Activated CD4-positive, alpha-beta T cell treated with anti-CD3 and anti-CD28 coated beads, Interleukin-2, amount 10 ng/mL, durations not matched to agents 24 days and 14 days (primary cell): ENCODE results near the gene SND1. TPM values are rescaled to one million over a fixed set of nuclear protein-coding genes. Genes with fewer than 3 reads are reported as not detected.

Experiments
- DNase-seq: peaks from one replicate; pipeline ENCODE4 v3.0.0; 2022
- H3K27ac Mint-ChIP-seq: one replicate; pipeline ENCODE4 v1.8.0; 2022; ENCODE audit warnings: mild to moderate bottlenecking, mixed read lengths
- H3K27me3 Mint-ChIP-seq: one replicate; pipeline ENCODE4 v1.8.0; 2022; ENCODE audit warnings: mixed read lengths
- H3K36me3 Mint-ChIP-seq: one replicate; pipeline ENCODE4 v1.8.0; 2022; ENCODE audit warnings: low read depth, mild to moderate bottlenecking, mixed read lengths
- H3K4me1 Mint-ChIP-seq: one replicate; pipeline ENCODE4 v1.8.0; 2021; ENCODE audit warnings: mixed read lengths
- H3K4me3 Mint-ChIP-seq: one replicate; pipeline ENCODE4 v1.8.0; 2022; ENCODE audit warnings: mild to moderate bottlenecking, moderate library complexity, mixed read lengths
- H3K9me3 Mint-ChIP-seq: one replicate; pipeline ENCODE4 v1.8.0; 2021; ENCODE audit warnings: mixed read lengths
- intact Hi-C: fragments of 100-400 bp; cut with micrococcal nuclease; formaldehyde crosslinking; loops from one replicate; pipeline ENCODE4 v1.15.1; 2023
- total RNA-seq: library from RNA; stranded (reverse); gene quantifications from 2 replicates; pipeline ENCODE4 v1.2.3, GENCODE V29; 2022

Gene SND1
- total RNA-seq, 1 donor from 2014 or later, result 295 TPM

GRCh38 chr7:128078309-128078708 is 426.3 kb downstream of the SND1 start:
- Mint-ChIP-seq H3K9me3 (no peaks in the 10 kb centered on the region), H3K4me1 (no peaks in the 10 kb centered on the region), H3K27ac (no peak overlapping the region), H3K27me3 (no peaks in the 10 kb centered on the region), H3K4me3 (no peak overlapping the region), H3K36me3 (peaks cover 12% of the 10 kb centered on the region)
- intact Hi-C loops, result no loop called here
- no peak for DNase-seq

- intact Hi-C loops, result no loop called here
- no peak for DNase-seq
- no peaks in the 10 kb centered on the region for H3K9me3 Mint-ChIP-seq
- no peaks in the 10 kb centered on the region for H3K4me1 Mint-ChIP-seq
- no peak overlapping the region for H3K4me3 Mint-ChIP-seq
- no peaks in the 10 kb centered on the region for H3K27me3 Mint-ChIP-seq
- peaks cover 16% of the 10 kb centered on the region for H3K36me3 Mint-ChIP-seq
- no peak overlapping the region for H3K27ac Mint-ChIP-seq
Observed at GRCh38 chr7:128080169-128080568, 428.2 kb downstream of the SND1 start.

- no peaks in the 10 kb centered on the region for H3K27me3 Mint-ChIP-seq
- no peak for DNase-seq
- H3K36me3 Mint-ChIP-seq, result peaks cover 22% of the 10 kb centered on the region
- H3K4me3 Mint-ChIP-seq, result no peak overlapping the region
- H3K9me3 Mint-ChIP-seq, result no peaks in the 10 kb centered on the region
- no peaks in the 10 kb centered on the region for H3K4me1 Mint-ChIP-seq
- H3K27ac Mint-ChIP-seq, result no peak overlapping the region
- intact Hi-C loops, result no loop called here
Observed at GRCh38 chr7:128081351-128081750, 429.4 kb downstream of the SND1 start.

- no peaks in the 10 kb centered on the region for H3K9me3 Mint-ChIP-seq
- no peaks in the 10 kb centered on the region for H3K27me3 Mint-ChIP-seq
- no peak overlapping the region for H3K27ac Mint-ChIP-seq
- H3K4me1 Mint-ChIP-seq, result no peaks in the 10 kb centered on the region
- DNase-seq, result no peak
- intact Hi-C loops, result no loop called here
- H3K4me3 Mint-ChIP-seq, result no peak overlapping the region
- peaks cover 23% of the 10 kb centered on the region for H3K36me3 Mint-ChIP-seq
Observed at GRCh38 chr7:128081808-128082207, 429.8 kb downstream of the SND1 start.

- no peaks in the 10 kb centered on the region for H3K27me3 Mint-ChIP-seq
- no peak overlapping the region for H3K27ac Mint-ChIP-seq
- no peak overlapping the region for H3K4me3 Mint-ChIP-seq
- DNase-seq, result no peak
- H3K4me1 Mint-ChIP-seq, result no peaks in the 10 kb centered on the region
- H3K9me3 Mint-ChIP-seq, result no peaks in the 10 kb centered on the region
- intact Hi-C loops, result no loop called here
- peaks cover 29% of the 10 kb centered on the region for H3K36me3 Mint-ChIP-seq
Observed at GRCh38 chr7:128082431-128082830, 430.4 kb downstream of the SND1 start.

GRCh38 chr7:128084896-128085608 is 433.1 kb downstream of the SND1 start:
- intact Hi-C loops, result no loop called here
- H3K27me3 Mint-ChIP-seq, result no peaks in the 10 kb centered on the region
- DNase-seq, result no peak
- no peak overlapping the region for H3K4me3 Mint-ChIP-seq
- no peak overlapping the region for H3K27ac Mint-ChIP-seq
- peaks cover 40% of the 10 kb centered on the region for H3K36me3 Mint-ChIP-seq
- H3K9me3 Mint-ChIP-seq, result no peaks in the 10 kb centered on the region
- peaks cover 3% of the 10 kb centered on the region for H3K4me1 Mint-ChIP-seq

- Mint-ChIP-seq H3K9me3 (no peaks in the 10 kb centered on the region), H3K27me3 (no peaks in the 10 kb centered on the region), H3K4me3 (no peak overlapping the region), H3K27ac (no peak overlapping the region), H3K4me1 (peaks cover 3% of the 10 kb centered on the region), H3K36me3 (peaks cover 54% of the 10 kb centered on the region)
- intact Hi-C loops, result no loop called here
- DNase-seq, result no peak
Observed at GRCh38 chr7:128090492-128090891, 438.5 kb downstream of the SND1 start.

- DNase-seq, result no peak
- Mint-ChIP-seq H3K36me3 (peaks cover 56% of the 10 kb centered on the region), H3K9me3 (no peaks in the 10 kb centered on the region), H3K27me3 (no peaks in the 10 kb centered on the region), H3K4me1 (peaks cover 3% of the 10 kb centered on the region), H3K27ac (peak overlapping the region; percentile 22), H3K4me3 (no peak overlapping the region)
- intact Hi-C loops, result no loop called here
Observed at GRCh38 chr7:128091106-128091505, 439.1 kb downstream of the SND1 start.

- H3K27me3 Mint-ChIP-seq, result no peaks in the 10 kb centered on the region
- H3K36me3 Mint-ChIP-seq, result peaks cover 56% of the 10 kb centered on the region
- peaks cover 3% of the 10 kb centered on the region for H3K4me1 Mint-ChIP-seq
- intact Hi-C loops, result no loop called here
- no peaks in the 10 kb centered on the region for H3K9me3 Mint-ChIP-seq
- H3K4me3 Mint-ChIP-seq, result no peak overlapping the region
- DNase-seq, result no peak
- no peak overlapping the region for H3K27ac Mint-ChIP-seq
Observed at GRCh38 chr7:128092221-128092620, 440.2 kb downstream of the SND1 start.

- Mint-ChIP-seq H3K36me3 (peaks cover 48% of the 10 kb centered on the region), H3K27me3 (no peaks in the 10 kb centered on the region), H3K27ac (peak overlapping the region; percentile 28), H3K4me1 (no peaks in the 10 kb centered on the region), H3K9me3 (no peaks in the 10 kb centered on the region), H3K4me3 (no peak overlapping the region)
- DNase-seq, result no peak
- intact Hi-C loops, result no loop called here
Observed at GRCh38 chr7:128093614-128094570, 441.9 kb downstream of the SND1 start.

GRCh38 chr7:128094686-128095085 is 442.7 kb downstream of the SND1 start:
- Mint-ChIP-seq H3K36me3 (peaks cover 43% of the 10 kb centered on the region), H3K27ac (no peak overlapping the region), H3K9me3 (no peaks in the 10 kb centered on the region), H3K27me3 (no peaks in the 10 kb centered on the region), H3K4me1 (no peaks in the 10 kb centered on the region), H3K4me3 (no peak overlapping the region)
- intact Hi-C loops, result no loop called here
- no peak for DNase-seq

GRCh38 chr7:128097211-128097731 is 445.3 kb downstream of the SND1 start:
- Mint-ChIP-seq H3K4me1 (peaks cover 2% of the 10 kb centered on the region), H3K27ac (no peak overlapping the region), H3K36me3 (peaks cover 27% of the 10 kb centered on the region), H3K27me3 (no peaks in the 10 kb centered on the region), H3K9me3 (no peaks in the 10 kb centered on the region), H3K4me3 (no peak overlapping the region)
- no peak for DNase-seq
- intact Hi-C loops, result no loop called here

- Mint-ChIP-seq H3K27me3 (no peaks in the 10 kb centered on the region), H3K36me3 (peaks cover 20% of the 10 kb centered on the region), H3K27ac (no peak overlapping the region)
Observed at GRCh38 chr7:128098629-128099028, 446.6 kb downstream of the SND1 start.

GRCh38 chr7:128099204-128099671 is 447.2 kb downstream of the SND1 start:
- H3K9me3 Mint-ChIP-seq, result no peaks in the 10 kb centered on the region
- intact Hi-C loops, result no loop called here
- DNase-seq, result no peak
- no peak overlapping the region for H3K27ac Mint-ChIP-seq
- H3K4me3 Mint-ChIP-seq, result no peak overlapping the region
- H3K27me3 Mint-ChIP-seq, result peaks cover 2% of the 10 kb centered on the region
- H3K36me3 Mint-ChIP-seq, result peaks cover 18% of the 10 kb centered on the region
- H3K4me1 Mint-ChIP-seq, result peaks cover 7% of the 10 kb centered on the region

More at GRCh38 chr7:128098629-128099028, 446.6 kb downstream of the SND1 start:
- intact Hi-C loops, result no loop called here
- no peak for DNase-seq
- Mint-ChIP-seq H3K4me3 (no peak overlapping the region), H3K4me1 (peaks cover 5% of the 10 kb centered on the region), H3K9me3 (no peaks in the 10 kb centered on the region)
